GM21825 (cell line): ENCODE results near the gene AXIN1.
"Not testable (repeated sequence)": the region's sequence is repeated elsewhere in the genome, so short reads cannot be mapped to it uniquely, and the experiment has no call there.

Source experiments
- ATAC-seq: cut with Tn5 transposase; IDR thresholded peaks from one replicate; pipeline ENCODE4 v1.9.1; 2021; ENCODE audit warnings: mild to moderate bottlenecking, moderate library complexity; ENCODE audit not compliant: unreplicated experiment

AXIN1 gene

GRCh38 chr16:352547-353403 is at the start of gene AXIN1:
Gene AXIN1 (minus strand): TSS chr16:352723. CDS start chr16:347025, 5,698 bp downstream.
- peak; percentile 48 for ATAC-seq

GRCh38 chr16:401468-402348 is 49.2 kb upstream of the AXIN1 start, which contains the start of gene DECR2:
Gene DECR2 (plus strand): TSS chr16:401885. CDS start chr16:401964, 79 bp downstream.
- ATAC-seq, result peak; percentile 47

- no peak for ATAC-seq
Measured at GRCh38 chr16:400061-400591, 47.6 kb upstream of the AXIN1 start.

GRCh38 chr16:399340-400019 is 47.0 kb upstream of the AXIN1 start:
- no peak for ATAC-seq

GRCh38 chr16:398561-399339 is 46.2 kb upstream of the AXIN1 start:
- ATAC-seq, result no peak

GRCh38 chr16:397736-398332 is 45.3 kb upstream of the AXIN1 start:
- no peak for ATAC-seq

- ATAC-seq, result no peak
Measured at GRCh38 chr16:397135-397661, 44.7 kb upstream of the AXIN1 start, which contains the start of gene NME4. Gene NME4 (plus strand): TSS chr16:397199. CDS start chr16:397223, 24 bp downstream.

GRCh38 chr16:396605-397004 is 44.1 kb upstream of the AXIN1 start:
- no peak for ATAC-seq

- no peak for ATAC-seq
Measured at GRCh38 chr16:396199-396598, 43.7 kb upstream of the AXIN1 start.

GRCh38 chr16:392450-393030 is 40.0 kb upstream of the AXIN1 start:
- ATAC-seq, result no peak

GRCh38 chr16:391885-392335 is 39.4 kb upstream of the AXIN1 start:
- no peak for ATAC-seq

- ATAC-seq, result no peak
Measured at GRCh38 chr16:389352-389751, 36.8 kb upstream of the AXIN1 start.

GRCh38 chr16:387761-388666 is 35.5 kb upstream of the AXIN1 start:
- not testable (repeated sequence) for ATAC-seq

- no peak for ATAC-seq
Measured at GRCh38 chr16:386641-387156, 34.2 kb upstream of the AXIN1 start.

GRCh38 chr16:383326-384051 is 31.0 kb upstream of the AXIN1 start:
- ATAC-seq, result peak; percentile 38

GRCh38 chr16:381789-382717 is 29.5 kb upstream of the AXIN1 start, which contains the start of gene PGAP6:
Gene PGAP6 (minus strand): TSS chr16:381978. CDS start chr16:381821, 157 bp downstream.
- ATAC-seq, result peak; percentile 40
